DMS153 treated with DMSO at 0.1 percent for 48 hours (cell line): ENCODE data around the gene DEFB112.

Source experiments
- DNase-seq: peaks from one replicate; lab custom pipeline; 2025; ENCODE audit not compliant: unreplicated experiment; lab: John Stamatoyannopoulos, UW

Gene DEFB112

GRCh38 chr6:50049829-50050228 is at the start of gene DEFB112:
Gene DEFB112 (minus strand): TSS chr6:50049929. CDS start chr6:50049869, 60 bp downstream.
- no peak for DNase-seq

DNA sequence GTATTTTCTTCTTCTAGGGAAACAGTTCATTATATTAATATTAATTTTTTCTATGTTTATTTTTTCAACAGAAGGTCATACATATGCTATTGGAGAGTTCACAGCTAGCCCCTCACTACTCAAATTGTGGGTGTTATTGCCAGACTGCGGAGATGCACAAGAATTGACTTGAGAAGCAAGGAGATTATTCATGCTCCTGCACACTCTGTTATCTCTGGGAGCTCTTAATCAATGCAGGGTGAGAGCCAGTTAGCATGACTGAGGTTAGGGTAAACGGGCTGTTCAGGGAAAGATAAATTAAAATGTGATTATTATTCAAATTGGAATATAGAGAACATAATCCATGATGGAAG is 48.9 kb upstream of the DEFB112 start:
- DNase-seq = no peak

DNA sequence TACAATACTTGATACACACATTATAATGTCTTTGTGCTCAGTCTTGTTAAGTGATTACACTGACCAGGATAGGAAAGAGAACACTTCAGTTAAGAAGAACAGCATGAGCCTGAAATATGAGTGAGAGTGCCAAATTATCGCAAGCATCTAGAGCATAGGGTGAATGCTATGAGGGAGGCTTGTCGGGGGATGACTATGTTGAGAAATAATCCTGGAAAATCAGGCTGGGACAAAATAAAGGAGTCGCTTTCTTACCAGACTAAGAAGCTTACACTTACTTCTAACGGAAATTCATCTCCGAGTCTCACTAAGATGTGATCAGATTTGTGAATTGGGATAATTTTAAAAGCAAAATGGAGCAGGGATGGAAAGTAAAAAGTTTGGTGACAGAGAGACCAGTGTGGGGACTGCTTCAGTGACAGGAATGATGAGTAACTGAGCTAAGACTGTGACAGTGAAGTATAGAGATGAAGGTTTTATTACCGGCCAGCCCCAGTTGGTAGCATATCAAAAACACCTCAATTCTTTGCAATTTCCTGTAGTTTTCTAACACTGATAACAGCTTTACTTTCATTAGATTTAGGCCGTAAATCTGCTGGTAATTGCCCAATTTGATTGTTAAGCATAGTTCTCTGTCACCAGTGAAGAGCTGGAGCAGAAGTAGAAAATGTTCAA is 48.4 kb upstream of the DEFB112 start:
- DNase-seq = no peak

GRCh38 chr6:50096296-50096695 is 46.6 kb upstream of the DEFB112 start:
- no peak for DNase-seq

DNA sequence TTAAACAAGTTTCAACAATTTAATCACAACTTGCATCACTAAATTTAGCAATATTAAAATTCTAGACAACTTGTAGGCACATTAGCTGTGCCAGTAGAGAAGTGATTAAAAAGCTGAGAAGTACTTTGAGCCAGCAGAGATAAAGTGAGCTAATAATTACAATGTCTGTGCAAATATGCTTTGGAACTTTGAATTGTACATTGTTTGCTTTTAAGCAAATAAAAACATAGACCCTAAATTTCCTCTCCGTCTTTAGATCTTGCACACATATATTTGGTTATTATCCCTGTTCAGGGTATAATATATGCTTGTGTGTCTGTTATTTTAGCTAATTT is 44.2 kb upstream of the DEFB112 start:
- no peak for DNase-seq

DNA sequence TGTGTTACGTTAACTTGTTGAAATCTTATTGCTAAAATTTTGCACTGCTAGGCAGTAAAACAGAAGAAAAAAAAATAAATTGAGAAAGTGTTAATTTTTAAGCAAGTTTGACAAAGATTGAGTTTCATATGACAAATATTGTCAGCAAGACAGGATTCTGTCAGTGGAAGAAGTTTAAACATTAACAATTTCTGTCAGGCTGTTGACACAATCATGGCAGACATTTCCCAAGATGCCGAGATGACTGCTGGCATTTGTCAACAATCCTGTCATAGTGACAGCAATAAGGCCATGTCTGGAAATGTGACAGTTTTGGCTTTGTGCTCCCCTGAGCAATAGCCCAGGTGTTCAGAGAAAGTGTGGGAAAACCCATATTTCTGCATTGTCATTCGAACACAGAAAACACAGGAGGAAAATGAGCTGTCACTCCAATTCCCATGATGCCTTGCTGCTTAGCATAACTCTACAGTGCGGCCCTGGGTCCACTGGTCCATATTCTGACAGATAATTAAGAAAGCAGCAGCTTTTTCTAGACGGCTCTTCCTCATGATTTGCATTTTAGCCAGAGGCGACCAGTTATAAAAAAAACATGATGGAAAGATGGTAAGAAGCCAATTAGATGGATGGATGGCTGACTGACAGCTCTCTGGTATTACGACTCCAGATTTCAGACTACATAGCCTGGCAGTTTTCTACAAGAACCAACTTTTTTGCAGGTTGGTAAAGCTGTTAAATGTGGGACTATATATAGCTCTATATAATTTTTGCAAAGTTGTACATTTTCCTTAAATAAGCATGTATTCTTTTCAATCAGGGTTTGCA is 43.6 kb upstream of the DEFB112 start:
- no peak for DNase-seq

DNA sequence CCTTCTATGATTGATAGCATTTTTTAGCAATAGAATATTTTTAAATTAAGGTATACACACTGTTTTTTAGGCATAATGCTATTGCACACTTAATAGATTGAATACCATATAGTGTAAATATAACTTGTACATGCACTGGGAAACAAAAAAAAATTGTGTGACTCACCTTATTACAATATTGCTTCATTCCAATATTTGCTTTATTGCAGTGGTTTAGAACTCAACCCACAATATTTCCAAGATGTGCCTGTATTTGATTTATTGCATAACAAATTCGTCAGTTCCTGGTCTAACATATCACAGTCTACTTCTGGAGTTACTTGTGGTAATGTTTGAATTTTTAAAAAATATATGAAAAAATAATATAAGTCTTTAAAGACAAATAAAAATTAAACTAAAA is 41.9 kb upstream of the DEFB112 start:
- DNase-seq = no peak

DNA sequence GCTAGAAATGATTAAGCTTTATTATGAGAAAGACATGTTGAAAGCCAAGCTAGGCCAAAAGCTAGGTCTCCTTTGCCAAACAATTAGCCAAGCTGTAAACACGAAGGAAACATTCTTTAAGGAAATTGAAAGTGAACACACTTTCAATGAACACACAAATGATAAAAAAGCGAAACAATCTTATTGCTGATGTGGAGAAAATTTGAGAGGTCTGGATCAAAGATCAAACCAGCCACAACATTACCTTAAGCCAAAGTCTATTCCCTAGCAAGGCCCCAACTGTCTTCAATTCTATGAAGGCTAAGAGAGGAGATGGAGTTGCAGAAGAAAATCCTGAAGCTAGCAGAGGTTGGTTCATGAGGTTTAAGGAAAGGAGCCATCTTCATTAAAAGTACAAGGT is 40.2 kb upstream of the DEFB112 start:
- DNase-seq = no peak

- DNase-seq = no peak
These were observed 37.7 kb upstream of the DEFB112 start for GRCh38 chr6:50087231-50087954.

- DNase-seq = no peak
These were observed 27.7 kb upstream of the DEFB112 start for GRCh38 chr6:50077385-50077784.

DNA sequence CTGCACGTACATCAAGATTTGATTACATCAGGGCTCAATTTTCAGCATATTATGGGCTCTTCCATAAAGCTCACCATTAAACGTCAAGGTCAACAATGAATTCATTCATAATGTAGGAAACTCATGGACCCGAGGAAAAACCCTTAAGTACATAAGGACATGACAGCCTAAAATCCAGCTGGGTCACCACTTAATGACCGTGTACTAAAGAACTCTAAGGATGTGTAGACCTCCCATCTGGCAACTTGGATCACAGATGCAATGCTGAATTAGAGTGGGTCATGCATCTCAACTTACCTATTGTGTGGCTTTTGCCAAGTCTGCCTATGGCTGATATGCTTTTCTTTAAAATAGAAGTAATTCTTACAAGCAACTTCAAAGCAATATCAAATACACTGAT is 26.7 kb upstream of the DEFB112 start:
- no peak for DNase-seq

DNA sequence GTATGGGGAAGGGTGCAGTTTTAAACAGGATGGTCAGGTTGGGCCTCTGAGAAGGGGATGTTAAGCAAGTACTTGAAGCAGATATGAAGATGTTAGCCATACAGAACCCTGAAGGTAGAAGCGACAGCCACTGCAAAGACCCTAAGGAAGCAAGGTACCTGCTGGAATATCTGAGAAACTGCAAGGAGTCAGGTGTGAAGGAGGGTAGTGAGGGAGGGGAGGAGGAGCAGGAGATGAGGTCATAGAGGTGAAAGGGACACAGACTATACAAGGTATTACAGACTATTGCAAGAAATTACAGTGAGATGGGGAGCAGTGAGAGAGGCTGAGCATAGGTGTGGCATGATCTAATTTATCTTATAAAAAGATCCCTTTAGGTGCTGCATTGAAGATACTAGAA is 22.2 kb upstream of the DEFB112 start:
- DNase-seq = no peak

GRCh38 chr6:50070101-50070500 is 20.4 kb upstream of the DEFB112 start:
- no peak for DNase-seq

- no peak for DNase-seq
These were observed 12.3 kb upstream of the DEFB112 start for GRCh38 chr6:50062051-50062450.

DNA sequence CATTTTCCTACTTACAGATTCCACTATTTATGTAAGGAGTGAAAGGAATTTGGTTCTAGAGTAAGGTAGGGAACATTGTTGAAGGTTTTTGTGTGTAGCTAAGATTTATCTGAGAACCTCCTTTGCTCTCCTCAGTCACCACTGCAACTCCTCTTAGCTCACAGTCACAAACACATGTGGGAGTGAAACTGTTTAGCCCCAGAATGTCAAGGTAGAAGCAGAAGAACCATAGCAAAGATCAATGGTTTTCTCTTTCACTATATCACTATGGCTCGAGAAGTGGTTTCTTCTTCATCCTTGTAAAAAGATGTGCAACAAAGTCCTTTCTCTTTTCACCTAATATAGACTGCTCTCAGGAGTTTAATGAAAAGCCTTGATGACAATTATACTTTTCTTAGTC is 6.5 kb upstream of the DEFB112 start:
- DNase-seq = no peak

- DNase-seq = no peak
These were observed 2.7 kb downstream of the DEFB112 start for GRCh38 chr6:50047026-50047425.

DNA sequence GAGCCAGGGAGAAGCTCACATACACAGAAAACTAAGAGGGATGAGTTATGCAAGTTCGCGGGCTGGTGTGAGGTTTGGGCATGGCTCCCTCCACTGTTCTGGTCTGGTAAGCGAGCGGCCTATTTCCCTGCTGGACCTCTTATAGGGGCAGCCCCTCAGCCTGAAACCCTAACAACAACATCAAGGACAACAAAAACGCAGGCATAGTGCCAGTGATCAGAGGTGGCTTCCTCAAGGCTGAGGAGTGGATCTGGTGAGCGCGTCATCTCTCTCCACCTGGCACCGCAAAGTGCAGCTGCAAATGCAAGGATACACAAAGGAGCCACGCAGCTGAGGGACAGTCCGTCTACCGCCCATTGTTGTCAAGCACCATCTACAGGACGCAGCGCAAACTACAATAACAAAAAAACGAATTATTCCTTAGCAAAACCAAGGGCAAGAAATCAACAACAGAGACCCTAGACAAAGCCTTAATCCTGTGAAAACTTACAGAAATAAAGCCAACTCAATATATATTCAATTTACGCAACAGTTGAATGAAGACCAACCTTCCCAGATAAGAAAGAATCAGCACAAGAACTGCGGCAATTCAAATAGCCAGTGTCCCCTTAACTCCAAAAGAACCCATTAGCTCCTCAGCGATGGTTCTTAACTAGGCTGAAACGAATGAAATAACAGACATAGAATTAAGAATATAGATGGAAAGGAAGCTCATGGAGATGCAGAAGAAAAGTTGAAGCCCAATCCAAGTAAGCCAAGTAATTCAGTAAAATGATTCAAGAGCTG is 18.8 kb downstream of the DEFB112 start:
- DNase-seq = no peak

DNA sequence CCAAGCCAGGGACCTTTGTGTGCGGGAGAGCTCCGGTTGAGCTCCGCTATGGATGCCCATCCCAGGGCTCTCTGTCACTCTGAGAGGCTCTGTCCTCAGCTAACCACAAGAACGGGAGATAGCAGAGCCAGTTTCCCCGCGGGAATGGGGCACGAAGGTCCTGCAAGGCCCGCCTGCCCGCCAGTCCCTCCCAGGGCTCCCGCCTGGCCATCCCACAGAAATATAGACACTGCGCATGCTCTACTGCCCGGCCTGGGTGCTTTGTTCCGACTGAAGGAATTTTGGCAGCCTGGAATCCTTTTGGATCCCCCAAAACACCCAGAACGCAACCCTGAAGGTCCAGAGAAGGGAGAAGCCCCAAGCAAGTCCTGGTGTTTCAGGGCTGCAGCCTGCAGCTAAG is 19.4 kb downstream of the DEFB112 start:
- DNase-seq = no peak

GRCh38 chr6:50025258-50025657 is 24.5 kb downstream of the DEFB112 start:
- no peak for DNase-seq

DNA sequence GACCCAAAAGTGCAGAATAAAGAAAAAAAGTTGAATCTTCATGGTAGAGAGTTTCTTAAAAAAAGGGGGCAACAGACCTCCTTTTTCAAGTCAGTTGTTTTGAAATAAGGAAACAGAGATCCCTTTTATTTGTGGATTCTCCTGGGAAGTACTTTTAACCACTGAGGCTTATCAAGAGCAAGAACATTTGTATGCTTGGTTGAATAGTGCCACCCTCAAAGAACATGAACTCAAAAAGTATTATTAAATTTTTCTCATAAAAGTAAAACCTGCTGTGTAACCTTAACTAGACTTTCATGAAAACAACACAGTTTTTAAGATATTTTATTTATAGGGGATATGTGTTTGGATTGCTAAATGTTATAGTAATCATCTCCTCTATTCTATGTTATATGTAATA is 27.8 kb downstream of the DEFB112 start, which contains the start of gene DEFB110:
Gene DEFB110, minus strand, starts transcription at position 101 of the 400 bp plus-strand sequence. Its CDS starts 59 bp downstream, at position 42.
- DNase-seq = no peak

DNA sequence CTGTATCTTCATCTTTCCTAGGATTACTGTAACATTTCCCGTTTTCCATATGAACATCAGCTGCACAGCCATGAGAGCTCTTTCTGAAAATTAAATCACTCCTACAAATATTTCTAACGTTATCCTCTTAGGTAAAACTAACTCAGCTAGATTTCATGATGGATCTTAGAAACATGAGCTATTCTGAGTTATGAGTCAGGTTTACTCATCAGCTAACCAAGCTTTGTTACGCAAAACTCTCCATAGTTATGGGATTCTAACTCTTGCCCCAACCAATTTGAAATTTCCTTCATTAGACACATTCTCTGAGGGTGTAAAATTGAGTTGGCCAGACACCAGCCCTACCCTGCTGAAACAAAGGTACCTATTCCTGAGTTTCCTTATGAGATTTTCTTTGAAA is 41.9 kb downstream of the DEFB112 start:
- DNase-seq = no peak
